Activated CD4-positive, alpha-beta T cell treated with anti-CD3 and anti-CD28 coated beads for 36 hours (primary cell): ENCODE results near the gene OR4N5. TPM values are rescaled to one million over a fixed set of nuclear protein-coding genes. Genes with fewer than 3 reads are reported as not detected.
"Not testable (repeated sequence)": the region's sequence is repeated elsewhere in the genome, so short reads cannot be mapped to it uniquely, and the experiment has no call there.

Experiments used
- ATAC-seq: fragments of 200-7000 bp; cut with Tn5 transposase; one replicate; pipeline ENCODE4 v1.10.0; 2021; ENCODE audit warnings: mild to moderate bottlenecking, moderate library complexity
- CTCF ChIA-PET: fragments of 350-600 bp; sonication (Branson Sonifier 250); formaldehyde crosslinking; loops from one replicate; lab custom pipeline; 2021; ENCODE audit warnings: antibody characterized with exemption; lab: Charles Lee
- POLR2A ChIA-PET: fragments of 350-600 bp; sonication (Branson Sonifier 250); formaldehyde crosslinking; loops from one replicate; lab custom pipeline; 2021; ENCODE audit warnings: antibody characterized with exemption, inconsistent platforms; lab: Charles Lee
- DNase-seq: peaks from one replicate; pipeline ENCODE4 v3.0.0-alpha.2; 2020
- H3K27ac Mint-ChIP-seq: one replicate; pipeline ENCODE4 v1.8.0; 2021; ENCODE audit warnings: mixed read lengths
- H3K27me3 Mint-ChIP-seq: one replicate; pipeline ENCODE4 v1.8.0; 2021; ENCODE audit warnings: mixed read lengths
- H3K36me3 Mint-ChIP-seq: one replicate; pipeline ENCODE4 v1.8.0; 2021; ENCODE audit warnings: low read depth, mixed read lengths
- H3K4me1 Mint-ChIP-seq: one replicate; pipeline ENCODE4 v1.8.0; 2021; ENCODE audit warnings: mixed read lengths
- H3K4me3 Mint-ChIP-seq: one replicate; pipeline ENCODE4 v1.8.0; 2021; ENCODE audit warnings: mild to moderate bottlenecking, moderate library complexity, mixed read lengths
- H3K9me3 Mint-ChIP-seq: one replicate; pipeline ENCODE4 v1.8.0; 2021; ENCODE audit warnings: low read depth, mixed read lengths
- intact Hi-C, 2 experiments: fragments of 100-400 bp; cut with DNase I in 1 of 2; cut with micrococcal nuclease in 1 of 2; formaldehyde crosslinking; loops; one replicate each; pipeline versions ENCODE4 v1.14.2 to v1.15.1; 2022 to 2024; cut with DNase I, micrococcal nuclease
- total RNA-seq, 2 experiments: library from RNA; stranded (reverse); gene quantifications; one replicate each; pipeline ENCODE4 v1.2.3, GENCODE V29; 2021

OR4N5 gene, protein sequence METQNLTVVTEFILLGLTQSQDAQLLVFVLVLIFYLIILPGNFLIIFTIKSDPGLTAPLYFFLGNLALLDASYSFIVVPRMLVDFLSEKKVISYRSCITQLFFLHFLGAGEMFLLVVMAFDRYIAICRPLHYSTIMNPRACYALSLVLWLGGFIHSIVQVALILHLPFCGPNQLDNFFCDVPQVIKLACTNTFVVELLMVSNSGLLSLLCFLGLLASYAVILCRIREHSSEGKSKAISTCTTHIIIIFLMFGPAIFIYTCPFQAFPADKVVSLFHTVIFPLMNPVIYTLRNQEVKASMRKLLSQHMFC
- not detected for total RNA-seq

DNA sequence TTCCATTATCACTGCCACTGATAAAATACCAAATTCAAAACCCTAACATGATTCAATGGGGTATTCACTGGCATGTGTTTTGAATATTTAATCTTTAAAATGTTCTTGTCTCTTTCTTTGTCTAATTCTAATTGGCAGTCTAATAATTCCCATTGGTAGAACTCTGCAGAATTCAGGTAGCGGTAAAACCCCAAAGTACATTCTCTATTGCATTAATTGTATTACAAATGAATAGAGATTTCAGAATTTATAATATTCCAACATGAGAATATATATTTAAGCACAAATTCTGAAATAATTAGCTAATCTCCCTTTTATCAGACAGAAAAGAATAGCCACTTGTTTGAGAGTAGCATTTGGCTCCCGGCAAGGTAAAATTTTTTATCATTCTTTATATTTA, at the start of gene OR4N5:
Gene OR4N5, plus strand, starts transcription at position 301 of the 400 bp plus-strand sequence. CDS start 4,916 bp downstream, outside the sequence.
- peaks cover 10% of the 10 kb centered on the region for H3K27me3 Mint-ChIP-seq
- intact Hi-C loops = no loop called here
- ChIA-PET CTCF (no interaction called here), POLR2A (no interaction called here)
- no peaks in the 10 kb centered on the region for H3K4me1 Mint-ChIP-seq
- H3K27ac Mint-ChIP-seq = no peak within 1 kb of the TSS
- DNase-seq = no peak
- H3K9me3 Mint-ChIP-seq = no peaks in the 10 kb centered on the region
- ATAC-seq = no peak
- H3K36me3 Mint-ChIP-seq = no peaks in the 10 kb centered on the region
- no peak within 1 kb of the TSS for H3K4me3 Mint-ChIP-seq

DNA sequence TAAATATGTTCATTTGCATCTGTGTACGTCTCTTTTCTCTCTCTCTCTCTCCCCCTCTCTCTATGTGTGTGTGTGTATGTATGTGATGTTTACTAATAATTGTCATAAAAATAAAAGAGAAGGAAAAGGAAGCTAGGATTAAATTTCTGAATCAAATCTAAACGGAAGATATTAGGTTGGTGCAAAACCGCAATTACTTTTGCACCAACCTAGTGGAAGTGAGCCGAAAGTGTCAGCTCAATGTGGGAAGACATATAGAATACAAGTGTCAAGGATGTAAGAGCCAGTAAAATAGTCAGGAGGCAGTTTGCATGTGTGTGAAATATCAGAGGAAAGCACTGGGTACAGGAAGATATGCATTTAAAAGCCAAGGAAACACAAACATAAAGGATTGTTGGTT, 46.6 kb upstream of the OR4N5 start:
- H3K4me1 Mint-ChIP-seq = peaks cover 6% of the 10 kb centered on the region
- ChIA-PET CTCF (no interaction called here), POLR2A (no interaction called here)
- H3K9me3 Mint-ChIP-seq = no peaks in the 10 kb centered on the region
- ATAC-seq = no peak
- H3K27ac Mint-ChIP-seq = no peak overlapping the region
- intact Hi-C loops = no loop called here
- no peak overlapping the region for H3K4me3 Mint-ChIP-seq
- no peaks in the 10 kb centered on the region for H3K36me3 Mint-ChIP-seq
- DNase-seq = no peak
- H3K27me3 Mint-ChIP-seq = peaks cover 4% of the 10 kb centered on the region

DNA sequence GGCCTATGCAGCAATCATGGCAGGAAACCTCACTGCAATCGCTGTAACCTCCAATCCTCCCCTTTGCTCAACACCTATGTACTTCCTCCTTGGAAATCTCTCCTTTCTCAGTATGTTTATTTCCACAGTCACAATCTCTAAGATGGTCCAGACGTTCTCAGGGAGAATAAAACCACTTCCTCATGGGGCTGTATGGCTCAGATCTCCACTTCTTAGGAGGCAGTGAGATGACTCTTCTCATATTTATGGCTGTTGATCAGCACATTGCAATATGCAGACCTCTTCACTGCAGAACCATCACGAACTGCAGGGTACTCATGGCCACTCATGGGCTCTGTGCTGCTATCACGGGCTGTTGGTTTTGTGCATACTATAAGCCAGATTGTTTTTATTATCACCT, 45.2 kb upstream of the OR4N5 start:
- Mint-ChIP-seq H3K36me3 (no peaks in the 10 kb centered on the region), H3K27ac (no peak overlapping the region), H3K27me3 (peaks cover 4% of the 10 kb centered on the region), H3K4me1 (peaks cover 6% of the 10 kb centered on the region), H3K4me3 (no peak overlapping the region), H3K9me3 (no peaks in the 10 kb centered on the region)
- CTCF ChIA-PET = no interaction called here
- intact Hi-C loops = no loop called here
- POLR2A ChIA-PET = no interaction called here
- ATAC-seq (no peak), DNase-seq (no peak)

DNA sequence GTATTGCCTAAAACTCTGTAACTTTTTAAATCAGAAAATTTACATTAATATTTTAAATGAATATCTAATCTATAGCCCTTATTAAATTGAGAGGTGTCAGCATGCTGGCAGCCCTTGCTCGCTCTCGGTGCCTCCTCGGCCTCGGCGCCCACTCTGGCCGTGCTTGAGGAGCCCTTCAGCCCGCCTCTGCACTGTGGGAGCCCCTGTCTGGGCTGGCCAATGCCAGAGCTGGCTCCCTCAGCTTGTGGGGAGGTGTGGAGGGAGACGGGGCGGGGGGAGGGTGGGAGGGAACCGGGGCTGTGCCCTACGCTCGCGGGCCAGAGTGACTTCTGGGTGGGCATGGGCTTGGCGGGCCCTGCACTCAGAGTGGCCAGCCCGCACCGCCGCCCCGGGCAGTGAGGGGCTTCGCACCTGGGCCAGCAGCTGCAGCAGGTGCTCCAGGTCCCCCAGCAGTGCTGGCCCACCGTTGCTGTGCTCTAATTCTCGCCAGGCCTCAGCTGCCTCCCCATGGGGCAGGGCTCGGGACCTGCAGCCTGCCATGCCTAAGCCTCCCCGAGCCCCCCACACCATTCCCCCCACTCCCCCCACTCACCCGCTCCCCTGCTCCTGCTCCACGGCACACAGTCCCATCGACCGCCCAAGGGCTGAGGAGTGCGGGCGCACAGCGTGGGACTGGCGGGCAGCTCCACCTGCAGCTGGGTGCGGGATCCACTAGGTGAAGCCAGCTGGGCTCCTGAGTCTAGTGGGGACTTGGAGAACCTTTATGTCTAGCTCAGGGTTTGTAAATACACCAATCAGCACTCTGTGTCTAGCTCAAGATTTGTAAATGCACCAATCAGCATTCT, 39.5 kb upstream of the OR4N5 start:
- H3K4me1 Mint-ChIP-seq, H3K9me3 Mint-ChIP-seq, ATAC-seq, POLR2A ChIA-PET, DNase-seq, H3K27me3 Mint-ChIP-seq, H3K36me3 Mint-ChIP-seq, H3K27ac Mint-ChIP-seq, intact Hi-C loops, CTCF ChIA-PET, H3K4me3 Mint-ChIP-seq: not testable (repeated sequence)

DNA sequence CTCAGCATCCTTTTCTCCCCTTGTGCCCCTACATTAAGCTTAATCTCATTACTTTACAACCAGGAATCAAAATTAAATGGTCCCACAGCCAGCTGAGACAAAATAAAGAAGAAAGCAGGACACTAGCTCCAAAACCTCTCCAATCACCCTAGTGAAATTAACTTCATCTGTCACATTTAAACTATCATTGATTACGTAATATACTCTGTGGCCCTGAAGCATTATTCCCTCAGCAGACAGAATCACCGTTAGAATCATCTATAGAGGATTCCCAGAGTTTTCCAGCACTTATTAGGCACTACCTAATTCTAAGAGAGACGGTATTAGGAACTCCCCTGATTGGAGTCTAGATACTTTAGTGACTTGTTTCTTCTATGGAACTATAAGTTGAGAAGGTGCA, 28.2 kb upstream of the OR4N5 start, which contains the start of gene OR4K17:
Gene OR4K17, plus strand, starts transcription at position 302 of the 400 bp plus-strand sequence. CDS start 6,761 bp downstream, outside the sequence.
- Mint-ChIP-seq H3K27ac (no peak within 1 kb of the TSS), H3K9me3 (peaks cover 3% of the 10 kb centered on the region), H3K4me1 (no peaks in the 10 kb centered on the region), H3K4me3 (no peak within 1 kb of the TSS), H3K36me3 (no peaks in the 10 kb centered on the region), H3K27me3 (no peaks in the 10 kb centered on the region)
- intact Hi-C loops = no loop called here
- ATAC-seq (no peak), DNase-seq (no peak)
- CTCF ChIA-PET = no interaction called here
- POLR2A ChIA-PET = no interaction called here

DNA sequence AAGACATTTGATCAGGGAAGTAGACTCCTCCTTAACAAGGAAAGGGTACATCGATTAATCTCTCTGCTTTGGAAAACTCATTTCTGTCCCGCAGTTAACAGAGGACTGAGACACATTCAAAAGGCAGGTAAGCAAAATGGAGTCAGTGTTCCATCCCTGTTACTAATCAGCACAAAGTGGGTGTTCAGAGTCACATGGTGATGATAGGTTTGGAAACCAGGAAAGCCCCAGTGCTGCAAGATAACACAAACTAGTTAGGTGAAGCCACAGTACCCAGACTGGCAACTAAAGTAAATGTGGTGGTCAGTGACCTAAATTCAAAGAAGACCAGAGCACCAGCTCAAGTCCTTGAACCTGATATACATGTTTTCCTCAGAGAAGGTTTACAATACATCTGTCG, 26.3 kb upstream of the OR4N5 start:
- intact Hi-C loops = no loop called here
- Mint-ChIP-seq H3K27ac (no peak overlapping the region), H3K4me1 (no peaks in the 10 kb centered on the region), H3K36me3 (no peaks in the 10 kb centered on the region), H3K27me3 (no peaks in the 10 kb centered on the region), H3K9me3 (no peaks in the 10 kb centered on the region), H3K4me3 (no peak overlapping the region)
- ChIA-PET POLR2A (no interaction called here), CTCF (interaction anchor here (0.6 kb wide), 1 partner anchor 803 kb away, joined by 3 read pairs; no protein-coding TSS in a partner anchor)
- DNase-seq = no peak
- ATAC-seq = no peak

DNA sequence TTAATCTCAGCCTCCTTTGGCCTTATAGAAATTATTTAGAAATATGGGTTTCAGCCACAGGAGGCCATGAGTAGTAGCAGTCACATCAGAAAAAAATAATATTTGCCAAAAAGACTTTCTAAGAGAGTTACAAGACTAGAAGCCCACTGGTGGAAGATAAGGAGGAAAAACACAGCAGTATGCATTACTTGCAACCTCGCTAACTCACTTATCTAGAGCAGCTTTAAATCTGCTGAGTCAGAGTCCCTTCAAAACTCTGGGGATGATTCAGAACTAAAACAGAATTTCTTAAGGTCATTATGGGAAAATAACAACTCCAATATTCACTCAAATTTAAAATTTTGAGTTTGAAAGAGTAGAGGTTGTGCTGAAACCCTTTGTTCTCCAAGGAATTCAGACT, 21.9 kb upstream of the OR4N5 start:
- H3K36me3 Mint-ChIP-seq = no peaks in the 10 kb centered on the region
- intact Hi-C loops = no loop called here
- DNase-seq = no peak

DNA sequence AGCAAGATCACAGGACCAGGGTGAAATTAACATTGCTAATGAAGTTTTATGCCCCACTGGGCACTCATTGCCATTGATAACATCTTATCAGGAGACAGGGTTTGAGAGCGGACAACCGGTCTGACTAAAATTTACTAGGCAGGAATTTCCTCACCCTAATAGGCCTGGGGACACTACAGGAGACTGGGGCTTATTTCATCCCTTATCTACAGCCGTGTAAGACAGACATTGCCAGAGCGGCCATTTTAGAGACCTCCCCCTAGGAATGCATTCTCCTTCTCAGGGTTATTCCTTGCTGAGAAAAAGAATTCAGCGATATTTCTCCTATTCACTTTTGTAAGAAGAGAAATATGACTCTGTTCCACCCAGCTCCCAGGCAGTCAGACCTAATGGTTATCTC, 19.8 kb upstream of the OR4N5 start:
- Mint-ChIP-seq H3K36me3 (no peaks in the 10 kb centered on the region), H3K27ac (no peak overlapping the region), H3K9me3 (peaks cover 15% of the 10 kb centered on the region), H3K4me3 (no peak overlapping the region), H3K27me3 (peaks cover 2% of the 10 kb centered on the region), H3K4me1 (no peaks in the 10 kb centered on the region)
- no peak for ATAC-seq
- CTCF ChIA-PET = no interaction called here
- POLR2A ChIA-PET = no interaction called here
- DNase-seq = no peak
- intact Hi-C loops = no loop called here

More for the DNA sequence above, 21.9 kb upstream of the OR4N5 start:
- no peak for ATAC-seq
- Mint-ChIP-seq H3K27ac (no peak overlapping the region), H3K4me3 (no peak overlapping the region), H3K4me1 (no peaks in the 10 kb centered on the region), H3K9me3 (peaks cover 15% of the 10 kb centered on the region), H3K27me3 (peaks cover 2% of the 10 kb centered on the region)
- ChIA-PET POLR2A (no interaction called here), CTCF (no interaction called here)

DNA sequence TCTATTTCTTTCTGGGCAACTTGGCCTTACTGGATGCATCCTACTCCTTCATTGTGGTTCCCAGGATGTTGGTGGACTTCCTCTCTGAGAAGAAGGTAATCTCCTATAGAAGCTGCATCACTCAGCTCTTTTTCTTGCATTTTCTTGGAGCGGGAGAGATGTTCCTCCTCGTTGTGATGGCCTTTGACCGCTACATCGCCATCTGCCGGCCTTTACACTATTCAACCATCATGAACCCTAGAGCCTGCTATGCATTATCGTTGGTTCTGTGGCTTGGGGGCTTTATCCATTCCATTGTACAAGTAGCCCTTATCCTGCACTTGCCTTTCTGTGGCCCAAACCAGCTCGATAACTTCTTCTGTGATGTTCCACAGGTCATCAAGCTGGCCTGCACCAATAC, 5.3 kb downstream of the OR4N5 start:
- intact Hi-C loops = no loop called here
- DNase-seq = no peak
- ChIA-PET POLR2A (no interaction called here), CTCF (interaction anchor here (1.0 kb wide), 1 partner anchor 335 kb away, joined by 3 read pairs; no protein-coding TSS in a partner anchor)
- H3K36me3 Mint-ChIP-seq = no peaks in the 10 kb centered on the region
- ATAC-seq = no peak
- no peaks in the 10 kb centered on the region for H3K9me3 Mint-ChIP-seq
- no peak overlapping the region for H3K27ac Mint-ChIP-seq
- peaks cover 7% of the 10 kb centered on the region for H3K27me3 Mint-ChIP-seq
- no peaks in the 10 kb centered on the region for H3K4me1 Mint-ChIP-seq
- H3K4me3 Mint-ChIP-seq = no peak overlapping the region

DNA sequence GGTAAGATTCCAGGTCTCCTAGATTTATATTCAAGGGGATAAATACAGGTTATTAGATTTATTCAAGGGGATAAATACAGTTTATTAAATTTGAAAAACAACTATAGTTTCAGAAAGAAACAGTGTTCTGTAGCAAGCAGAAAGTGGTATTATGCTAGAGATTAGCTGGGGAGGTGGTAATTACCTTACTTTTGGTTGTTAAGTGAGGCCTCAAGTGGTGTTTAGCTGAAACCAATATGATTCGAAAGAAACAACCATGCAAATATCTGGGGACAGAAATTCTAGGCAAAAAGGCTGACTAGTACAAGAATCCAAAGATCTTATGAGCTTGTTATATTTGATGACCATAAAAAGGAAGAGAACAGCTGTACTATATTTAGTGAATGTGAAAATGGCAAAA, 6.2 kb downstream of the OR4N5 start:
- no peaks in the 10 kb centered on the region for H3K4me1 Mint-ChIP-seq
- ChIA-PET POLR2A (no interaction called here), CTCF (no interaction called here)
- DNase-seq (no peak), ATAC-seq (no peak)
- H3K27ac Mint-ChIP-seq = no peak overlapping the region
- intact Hi-C loops = no loop called here
- peaks cover 7% of the 10 kb centered on the region for H3K27me3 Mint-ChIP-seq
- H3K36me3 Mint-ChIP-seq = no peaks in the 10 kb centered on the region
- peaks cover 6% of the 10 kb centered on the region for H3K9me3 Mint-ChIP-seq
- H3K4me3 Mint-ChIP-seq = no peak overlapping the region

DNA sequence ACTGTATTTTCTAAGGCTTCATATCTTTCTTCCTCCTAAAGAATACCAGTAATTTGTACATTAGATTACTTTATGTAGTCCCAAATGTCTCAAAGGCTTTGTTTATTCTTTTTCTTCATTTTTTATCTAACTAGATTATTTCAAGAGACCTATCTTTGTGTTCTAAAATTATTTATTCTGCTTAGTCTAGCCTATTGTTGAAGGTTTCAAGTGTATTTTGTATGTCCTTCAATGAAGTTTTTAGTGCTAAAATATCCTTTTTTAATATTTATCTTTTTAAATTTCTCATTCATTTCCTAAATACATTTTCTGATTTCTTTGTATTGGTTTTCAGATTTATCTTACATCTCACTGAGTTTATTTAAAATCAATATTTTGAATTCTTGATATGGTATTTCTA, 25.8 kb downstream of the OR4N5 start:
- DNase-seq = no peak
- Mint-ChIP-seq H3K9me3 (peaks cover 21% of the 10 kb centered on the region), H3K4me1 (no peaks in the 10 kb centered on the region), H3K4me3 (no peak overlapping the region), H3K36me3 (no peaks in the 10 kb centered on the region), H3K27me3 (no peaks in the 10 kb centered on the region), H3K27ac (no peak overlapping the region)
- intact Hi-C loops = no loop called here
- ChIA-PET CTCF (no interaction called here), POLR2A (no interaction called here)
- no peak for ATAC-seq

DNA sequence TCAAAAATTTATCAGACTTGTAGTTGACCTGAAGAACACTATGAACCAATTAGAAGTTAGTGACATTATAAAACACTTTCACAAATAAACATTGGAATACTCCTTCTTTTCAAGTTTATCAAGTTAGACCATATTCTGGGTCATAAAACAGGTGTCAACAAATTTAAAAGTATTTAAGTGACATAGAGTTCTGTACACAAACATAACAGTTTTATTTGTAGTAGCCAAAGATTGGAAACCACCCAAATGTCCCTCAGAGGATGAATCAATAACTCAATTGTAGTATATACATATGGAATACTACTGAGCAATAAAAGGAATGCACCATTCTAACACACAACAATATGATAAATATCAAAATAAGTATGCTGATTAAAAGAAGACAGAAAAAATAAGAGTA, 28.5 kb downstream of the OR4N5 start:
- H3K9me3 Mint-ChIP-seq = peaks cover 19% of the 10 kb centered on the region
- no peak overlapping the region for H3K27ac Mint-ChIP-seq
- ATAC-seq (no peak), DNase-seq (no peak)
- ChIA-PET CTCF (no interaction called here), POLR2A (no interaction called here)
- H3K4me3 Mint-ChIP-seq = no peak overlapping the region
- peaks cover 4% of the 10 kb centered on the region for H3K27me3 Mint-ChIP-seq
- intact Hi-C loops = no loop called here
- no peaks in the 10 kb centered on the region for H3K4me1 Mint-ChIP-seq
- no peaks in the 10 kb centered on the region for H3K36me3 Mint-ChIP-seq
